Sigmoid colon (tissue), 4 donors: ENCODE measurements around the gene RASSF8.

Source experiments
- CTCF ChIP-seq, 4 experiments: fragments of 450-650 bp in 3 of 4; fragments of 200-600 bp in 1 of 4; IDR thresholded peaks; one replicate each; pipeline ENCODE4 v1.5.1; 2016 to 2019; ENCODE audit warnings: antibody characterized with exemption in 4 of 4, mild to moderate bottlenecking in 3 of 4, moderate library complexity in 2 of 4
- POLR2A ChIP-seq, 2 donors: fragments of 450-650 bp; IDR thresholded peaks; one replicate each; pipeline ENCODE4 v1.6.1; 2016; ENCODE audit warnings: antibody characterized with exemption in 2 of 2, mild to moderate bottlenecking in 2 of 2, moderate library complexity in 2 of 2
- POLR2AphosphoS5 ChIP-seq, 4 donors: sonication (generic); formaldehyde crosslinking; IDR thresholded peaks; one replicate each; pipeline ENCODE4 v1.6.1; 2017; ENCODE audit warnings: antibody characterized with exemption in 4 of 4

- TF ChIP-seq CTCF (IDR thresholded peaks at IDR 0.05) (no peak), POLR2AphosphoS5 (IDR thresholded peaks at IDR 0.05) (no peak), POLR2A (IDR thresholded peaks at IDR 0.05) (no peak)
Observed at GRCh38 chr12:26120561-26121274, 162.2 kb downstream of the RASSF8 start.
